GM23338 (cell line): ENCODE results near the gene LZIC. TPM values are rescaled to one million over a fixed set of nuclear protein-coding genes. Genes with fewer than 3 reads are reported as not detected.

ENCODE experiments used
- ATAC-seq: fragments of 200-7000 bp; cut with Tn5 transposase; 3 replicates; pipeline ENCODE4 v1.9.1; 2020
- DNase-seq: peaks from one replicate; pipeline ENCODE4 v3.0.0-alpha.2; 2015; ENCODE audit warnings: low spot score
- H2AFZ ChIP-seq: fragments of 200-600 bp; sonication (generic); 2 replicates; pipeline ENCODE4 v1.8.0; 2016; ENCODE audit warnings: antibody characterized with exemption, mild to moderate bottlenecking, moderate library complexity
- H3F3A ChIP-seq: fragments of 200-600 bp; sonication (generic); replicated peaks from 2 replicates; pipeline ENCODE4 v1.8.0; 2017; ENCODE audit warnings: antibody characterized with exemption, mixed run types, low read depth
- H3K27ac ChIP-seq: fragments of 200-600 bp; sonication (generic); 2 replicates; pipeline ENCODE4 v1.6.1; 2016; ENCODE audit warnings: low read depth
- H3K27me3 ChIP-seq: fragments of 200-600 bp; sonication (generic); 2 replicates; pipeline ENCODE4 v1.8.0; 2016; ENCODE audit warnings: mild to moderate bottlenecking, mixed run types, moderate library complexity; ENCODE audit not compliant: insufficient read depth
- H3K36me3 ChIP-seq: fragments of 200-600 bp; sonication (generic); 2 replicates; pipeline ENCODE4 v1.8.0; 2016; ENCODE audit warnings: mild to moderate bottlenecking; ENCODE audit not compliant: insufficient read depth
- H3K4me1 ChIP-seq: fragments of 200-600 bp; sonication (generic); 2 replicates; pipeline ENCODE4 v1.8.0; 2016; ENCODE audit warnings: mild to moderate bottlenecking, moderate library complexity; ENCODE audit not compliant: insufficient read depth
- H3K4me2 ChIP-seq: fragments of 200-600 bp; sonication (generic); 2 replicates; pipeline ENCODE4 v1.7.1; 2017; ENCODE audit warnings: mixed run types
- H3K4me3 ChIP-seq: fragments of 200-600 bp; sonication (generic); 2 replicates; pipeline ENCODE4 v1.6.1; 2016; ENCODE audit warnings: mixed run types
- H3K79me2 ChIP-seq: fragments of 200-600 bp; sonication (generic); replicated peaks from 2 replicates; pipeline ENCODE4 v1.8.0; 2017; ENCODE audit warnings: mild to moderate bottlenecking; ENCODE audit not compliant: insufficient read depth
- H3K9me2 ChIP-seq: fragments of 200-600 bp; sonication (generic); 2 replicates; pipeline ENCODE4 v1.8.0; 2017; ENCODE audit not compliant: insufficient read depth
- H4K20me1 ChIP-seq: fragments of 200-600 bp; sonication (generic); replicated peaks from 2 replicates; pipeline ENCODE4 v1.8.0; 2017; ENCODE audit warnings: mild to moderate bottlenecking; ENCODE audit not compliant: insufficient read depth
- H3K27ac Mint-ChIP-seq: 2 replicates; pipeline ENCODE4 v1.8.0; 2020; ENCODE audit warnings: inconsistent platforms, mild to moderate bottlenecking, moderate library complexity, mixed read lengths
- H3K27me3 Mint-ChIP-seq: 3 replicates; pipeline ENCODE4 v1.8.0; 2022; ENCODE audit warnings: low read depth, mild to moderate bottlenecking, moderate library complexity, mixed read lengths, inconsistent platforms; ENCODE audit not compliant: insufficient read depth, poor library complexity
- H3K36me3 Mint-ChIP-seq: 3 replicates; pipeline ENCODE4 v1.8.0; 2021; ENCODE audit warnings: low read depth, mild to moderate bottlenecking, inconsistent platforms, moderate library complexity, mixed read lengths
- H3K4me1 Mint-ChIP-seq: 3 replicates; pipeline ENCODE4 v1.8.0; 2020; ENCODE audit warnings: mild to moderate bottlenecking, inconsistent platforms, mixed read lengths
- H3K4me3 Mint-ChIP-seq: 3 replicates; pipeline ENCODE4 v1.8.0; 2021; ENCODE audit warnings: moderate library complexity, mild to moderate bottlenecking, inconsistent platforms, mixed read lengths
- H3K9me3 Mint-ChIP-seq: 3 replicates; pipeline ENCODE4 v1.8.0; 2020; ENCODE audit warnings: moderate library complexity, mild to moderate bottlenecking, inconsistent platforms, mixed read lengths
- CREB1 ChIP-seq: fragments of 250-450 bp; sonication (Bioruptor Pico); IDR thresholded peaks from 2 replicates; pipeline ENCODE4 v1.5.0; 2020; ENCODE audit warnings: low read depth, mild to moderate bottlenecking, moderate library complexity
- CTCF ChIP-seq, 2 experiments: fragments of 200-600 bp in 1 of 2; sonication (generic) in 1 of 2; conservative IDR thresholded peaks; 2 replicates each; pipeline versions ENCODE4 v1.5.1 to v1.6.1; 2016 to 2017; ENCODE audit warnings: antibody characterized with exemption in 2 of 2, low read depth in 2 of 2, mild to moderate bottlenecking in 2 of 2, moderate library complexity in 1 of 2
- ETS1 ChIP-seq: IDR thresholded peaks from 2 replicates; pipeline ENCODE4 v1.6.1; 2016; ENCODE audit warnings: antibody characterized with exemption
- EZH2 ChIP-seq: fragments of 200-600 bp; sonication (generic); IDR thresholded peaks from one replicate; pipeline ENCODE4 v1.8.0; 2017; ENCODE audit warnings: antibody characterized with exemption, mild to moderate bottlenecking, low read depth; ENCODE audit not compliant: unreplicated experiment
- EZH2phosphoT487 ChIP-seq: fragments of 200-600 bp; sonication (generic); IDR thresholded peaks from one replicate; pipeline ENCODE4 v1.8.1; 2018; ENCODE audit warnings: antibody characterized with exemption; ENCODE audit not compliant: unreplicated experiment
- JUNB ChIP-seq: IDR thresholded peaks from one replicate; pipeline ENCODE4 v1.6.1; 2016; ENCODE audit warnings: antibody characterized with exemption; ENCODE audit not compliant: unreplicated experiment
- NANOG ChIP-seq: IDR thresholded peaks from 2 replicates; pipeline ENCODE4 v1.6.1; 2016; ENCODE audit warnings: antibody characterized with exemption, borderline replicate concordance
- POLR2AphosphoS5 ChIP-seq: IDR thresholded peaks from 2 replicates; pipeline ENCODE4 v1.6.1; 2016; ENCODE audit warnings: antibody characterized with exemption, low read depth
- REST ChIP-seq: IDR thresholded peaks from one replicate; pipeline ENCODE4 v1.6.1; 2018; ENCODE audit warnings: antibody characterized with exemption; ENCODE audit not compliant: unreplicated experiment
- STAT1 ChIP-seq: IDR thresholded peaks from one replicate; pipeline ENCODE4 v1.6.1; 2016; ENCODE audit warnings: antibody characterized with exemption; ENCODE audit not compliant: unreplicated experiment
- ZNF114 ChIP-seq: fragments of 250-450 bp; sonication (Bioruptor Pico); IDR thresholded peaks from 2 replicates; pipeline ENCODE4 v1.5.0; 2020; ENCODE audit warnings: mild to moderate bottlenecking, moderate library complexity
- ZNF331 ChIP-seq: fragments of 250-450 bp; sonication (Bioruptor Pico); IDR thresholded peaks from 2 replicates; pipeline ENCODE4 v1.5.0; 2020; ENCODE audit warnings: low read depth, mild to moderate bottlenecking, moderate library complexity
- ZNF462 ChIP-seq: fragments of 250-450 bp; sonication (Bioruptor Pico); IDR thresholded peaks from 2 replicates; pipeline ENCODE4 v1.5.0; 2020; ENCODE audit warnings: mild to moderate bottlenecking, moderate library complexity
- polyA plus RNA-seq: library from polyadenylated mRNA; unstranded; fragments of >200 nt; fragmentation: Nextera tagmentation; extraction: Ambion mirVana; gene quantifications from 2 replicates; pipeline ENCODE4 v1.2.1, GENCODE V29; 2016
- total RNA-seq: library from RNA; depleted of rRNA; stranded (reverse); fragments of >200 nt; shearing (Covaris generic); gene quantifications from 2 replicates; pipeline ENCODE4 v1.2.3, GENCODE V29; 2014

The LZIC gene
- total and polyA plus RNA-seq, 2 experiments from 2014 or later: 19.4 to 23.5 TPM

- H3F3A ChIP-seq: no peaks in the 10 kb centered on the region
- no peaks in the 10 kb centered on the region for H3K79me2 ChIP-seq
- no peak overlapping the region for H3K4me2 ChIP-seq
- H4K20me1 ChIP-seq: no peaks in the 10 kb centered on the region
- H3K4me3 ChIP-seq: no peak overlapping the region
- no peak overlapping the region for H2AFZ ChIP-seq
- no peaks in the 10 kb centered on the region for H3K36me3 ChIP-seq
- H3K27ac ChIP-seq: no peak overlapping the region
- no peaks in the 10 kb centered on the region for H3K4me1 ChIP-seq
- no peak overlapping the region for H3K4me3 Mint-ChIP-seq
- H3K9me2 ChIP-seq: no peaks in the 10 kb centered on the region
- DNase-seq (no peak), ATAC-seq (no peak)
- no peaks in the 10 kb centered on the region for H3K27me3 ChIP-seq
- H3K27me3 Mint-ChIP-seq: peaks cover 4% of the 10 kb centered on the region
- TF ChIP-seq POLR2AphosphoS5 (no peak), ZNF114 (CRISPR knock-in tag) (no peak), STAT1 (no peak), ZNF462 (CRISPR knock-in tag) (no peak), EZH2 (no peak), JUNB (no peak), CTCF (conservative IDR thresholded peaks at IDR 0.05; ENCODE audit: low read depth in 2 of 2) (no peak), REST (no peak), ZNF331 (CRISPR knock-in tag) (no peak), EZH2phosphoT487 (no peak), NANOG (no peak), ETS1 (no peak), CREB1 (no peak)
- no peaks in the 10 kb centered on the region for H3K4me1 Mint-ChIP-seq
- H3K36me3 Mint-ChIP-seq: no peaks in the 10 kb centered on the region
- H3K9me3 Mint-ChIP-seq: no peaks in the 10 kb centered on the region
- H3K27ac Mint-ChIP-seq: no peak overlapping the region
These were observed 41.8 kb upstream of the LZIC start for GRCh38 chr1:9985001-9985400.
